Naive thymus-derived CD8-positive, alpha-beta T cell (primary cell): ENCODE data around the gene DCXR. TPM values are rescaled to one million over a fixed set of nuclear protein-coding genes. Genes with fewer than 3 reads are reported as not detected.

Experiments used
- ATAC-seq, 2 donors: fragments of 150-1000 bp; cut with Tn5 transposase in 1 of 2; sonication (Bioruptor Pico), chemical (Tn5 transposase) in 1 of 2; 1 replicate in 1 of 2; 2 replicates in 1 of 2; pipeline ENCODE4 v1.10.0; 2021; ENCODE audit warnings: mild to moderate bottlenecking in 2 of 2, moderate library complexity in 2 of 2
- POLR2A ChIA-PET: fragments of 350-600 bp; sonication (Branson Sonifier 250); formaldehyde crosslinking; loops from one replicate; lab custom pipeline; 2021; ENCODE audit warnings: antibody characterized with exemption; lab: Charles Lee
- DNase-seq, 10 donors: peaks; one replicate each; pipeline versions ENCODE4 v3.0.0 to v3.0.0-alpha.2; 2020 to 2022
- H3K27ac Mint-ChIP-seq, 10 donors: one replicate each; pipeline ENCODE4 v1.8.0; 2020 to 2022; ENCODE audit warnings: mild to moderate bottlenecking in 10 of 10, mixed read lengths in 10 of 10, moderate library complexity in 4 of 10, inconsistent platforms in 1 of 10
- H3K27me3 Mint-ChIP-seq, 5 donors: one replicate each; pipeline ENCODE4 v1.8.0; 2021 to 2022; ENCODE audit warnings: mixed read lengths in 5 of 5
- H3K36me3 Mint-ChIP-seq, 3 donors: one replicate each; pipeline ENCODE4 v1.8.0; 2020 to 2022; ENCODE audit warnings: mixed read lengths in 3 of 3, mild to moderate bottlenecking in 2 of 3, inconsistent platforms in 1 of 3
- H3K4me1 Mint-ChIP-seq, 4 donors: one replicate each; pipeline ENCODE4 v1.8.0; 2021 to 2022; ENCODE audit warnings: mixed read lengths in 4 of 4
- H3K4me3 Mint-ChIP-seq, 10 donors: one replicate each; pipeline ENCODE4 v1.8.0; 2020 to 2022; ENCODE audit warnings: mild to moderate bottlenecking in 10 of 10, mixed read lengths in 10 of 10, moderate library complexity in 6 of 10, inconsistent platforms in 1 of 10
- H3K9me3 Mint-ChIP-seq, 9 donors: one replicate each; pipeline ENCODE4 v1.8.0; 2020 to 2022; ENCODE audit warnings: mixed read lengths in 9 of 9, mild to moderate bottlenecking in 3 of 9, inconsistent platforms in 1 of 9, moderate library complexity in 1 of 9
- polyA plus RNA-seq, 3 donors: library from polyadenylated mRNA; unstranded; fragments of 300-500 nt; fragmentation: Illumina TruSeq; gene quantifications; one replicate each; pipeline ENCODE4 v1.2.3, GENCODE V29; 2021
- total RNA-seq, 8 experiments: library from RNA in 2 of 8; stranded (reverse) in 2 of 8; gene quantifications; one replicate each; pipeline ENCODE4 v1.2.3 and lab custom pipeline; 2021 to 2026

DCXR gene
- total and polyA plus RNA-seq, 5 experiments from 2014 or later: 72.5 to 185 (median 113) TPM

GRCh38 chr17:82033359-82034085 lies 4.0 kb downstream of the DCXR start:
- Mint-ChIP-seq H3K27ac (no peak overlapping the region), H3K4me1 (peaks cover 12 to 36% (median 31%) of the 10 kb centered on the region in 4 donors), H3K27me3 (no peaks in the 10 kb centered on the region), H3K9me3 (no peaks in the 10 kb centered on the region), H3K4me3 (peak overlapping the region in 3 of 10 donors; percentile 65 to 67 (median 65)), H3K36me3 (peaks cover 0 to 4% (median 3%) of the 10 kb centered on the region in 3 donors)
- no peak for DNase-seq
- ATAC-seq: no peak
- POLR2A ChIA-PET: interaction anchor here (1.5 kb wide), 1 partner anchor 66 kb away, joined by 4 read pairs; no protein-coding TSS in a partner anchor

DNA sequence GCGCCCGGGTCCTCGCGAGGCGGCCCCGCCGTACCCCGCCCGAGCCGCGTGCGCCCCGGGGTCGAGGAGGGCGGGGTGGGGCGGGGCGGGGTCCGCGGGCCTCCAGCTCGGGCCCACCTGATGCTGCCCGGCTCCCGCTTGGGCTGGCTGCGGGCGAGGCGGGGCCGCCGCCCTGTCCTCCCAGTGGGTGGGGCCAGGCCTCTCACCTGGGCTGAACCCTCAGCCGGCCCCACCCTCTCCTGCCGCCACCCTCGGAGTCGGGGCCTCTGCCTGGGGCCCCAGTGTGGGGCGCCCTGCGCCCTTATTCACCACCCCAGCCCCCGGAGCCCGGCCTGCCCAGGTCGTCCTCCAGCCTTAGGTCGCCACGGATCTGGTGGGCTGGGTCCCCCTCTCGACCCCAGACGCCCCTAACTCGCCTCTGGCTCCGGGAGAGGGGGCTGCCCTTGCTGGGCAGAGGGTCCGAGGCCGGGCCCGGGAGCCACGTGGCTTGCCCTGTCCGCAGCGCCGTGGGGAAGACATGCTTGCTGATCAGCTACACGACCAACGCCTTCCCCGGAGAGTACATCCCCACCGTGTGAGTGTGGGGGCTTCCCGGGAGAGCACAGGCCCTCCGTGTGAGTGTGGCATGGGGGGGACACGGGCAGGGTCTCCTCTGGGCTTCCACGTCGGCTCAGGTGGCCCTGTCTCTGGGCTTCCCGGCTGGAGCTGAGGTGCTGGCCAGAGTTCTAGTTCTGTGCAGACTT lies 5.4 kb downstream of the DCXR start:
- H3K4me3 Mint-ChIP-seq: peak overlapping the region in 8 of 10 donors; percentile 36 to 74 (median 56)
- DNase-seq: peak in 2 of 10 donors; percentile 30 to 37
- POLR2A ChIA-PET: interaction anchor here (1.5 kb wide), 1 partner anchor 65 kb away, joined by 4 read pairs; no protein-coding TSS in a partner anchor
- H3K4me1 Mint-ChIP-seq: peaks cover 7 to 26% (median 24%) of the 10 kb centered on the region in 4 donors
- H3K9me3 Mint-ChIP-seq: no peaks in the 10 kb centered on the region
- H3K27me3 Mint-ChIP-seq: no peaks in the 10 kb centered on the region
- no peak overlapping the region for H3K27ac Mint-ChIP-seq
- peaks cover 0 to 4% (median 3%) of the 10 kb centered on the region in 3 donors for H3K36me3 Mint-ChIP-seq
- peak; percentile 15 to 41 for ATAC-seq

DNA sequence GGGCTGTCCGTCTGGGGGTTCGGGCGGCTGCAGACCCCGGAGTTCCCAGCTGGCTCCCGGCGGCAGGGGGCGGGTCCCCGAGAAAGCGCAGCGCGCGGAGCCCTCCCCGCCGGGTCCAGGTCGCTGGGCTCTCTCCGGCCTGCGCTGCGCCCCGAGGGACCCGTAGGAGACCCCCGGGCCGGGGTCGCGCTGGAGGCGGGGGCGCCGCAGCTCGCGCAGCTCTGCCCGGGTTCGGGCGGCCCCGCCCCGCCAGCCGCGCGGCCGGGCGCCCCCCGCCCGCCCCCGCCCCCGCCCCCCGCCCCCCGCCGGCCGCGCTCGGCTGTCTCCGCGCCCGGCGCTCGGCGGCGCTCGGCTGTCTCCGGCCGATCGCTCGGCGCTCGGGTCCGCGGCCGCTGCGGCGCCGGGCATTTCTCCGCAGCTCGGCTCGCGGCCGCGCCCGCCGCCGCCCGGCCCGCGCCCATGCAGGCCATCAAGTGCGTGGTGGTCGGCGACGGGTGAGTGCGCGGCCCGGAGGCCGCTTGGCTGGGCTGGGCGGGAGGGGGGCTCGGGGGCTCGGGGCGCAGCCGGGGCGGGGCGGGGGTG lies 6.1 kb downstream of the DCXR start, which contains the start of gene RAC3:
RAC3 (plus strand) TSS at position 376 of the 582 bp plus-strand sequence; CDS start at position 460, 84 bp downstream.
- ATAC-seq (peak; percentile 7 to 26), DNase-seq (no peak)
- Mint-ChIP-seq H3K9me3 (no peaks in the 10 kb centered on the region), H3K36me3 (peaks cover 0 to 4% (median 3%) of the 10 kb centered on the region in 3 donors), H3K4me3 (peak within 1 kb of the TSS; percentile 74 to 94 (median 84)), H3K4me1 (peaks cover 7 to 26% (median 23%) of the 10 kb centered on the region in 4 donors), H3K27me3 (no peaks in the 10 kb centered on the region), H3K27ac (peak within 1 kb of the TSS in 3 of 10 donors; percentile 28 to 77 (median 49))
- POLR2A ChIA-PET: interaction anchor here (1.4 to 2.0 kb wide), 4 partner anchors 66 to 121 kb away, joined by 7 to 9 read pairs (median 7); partner anchors contain the start of gene FASN

DNA sequence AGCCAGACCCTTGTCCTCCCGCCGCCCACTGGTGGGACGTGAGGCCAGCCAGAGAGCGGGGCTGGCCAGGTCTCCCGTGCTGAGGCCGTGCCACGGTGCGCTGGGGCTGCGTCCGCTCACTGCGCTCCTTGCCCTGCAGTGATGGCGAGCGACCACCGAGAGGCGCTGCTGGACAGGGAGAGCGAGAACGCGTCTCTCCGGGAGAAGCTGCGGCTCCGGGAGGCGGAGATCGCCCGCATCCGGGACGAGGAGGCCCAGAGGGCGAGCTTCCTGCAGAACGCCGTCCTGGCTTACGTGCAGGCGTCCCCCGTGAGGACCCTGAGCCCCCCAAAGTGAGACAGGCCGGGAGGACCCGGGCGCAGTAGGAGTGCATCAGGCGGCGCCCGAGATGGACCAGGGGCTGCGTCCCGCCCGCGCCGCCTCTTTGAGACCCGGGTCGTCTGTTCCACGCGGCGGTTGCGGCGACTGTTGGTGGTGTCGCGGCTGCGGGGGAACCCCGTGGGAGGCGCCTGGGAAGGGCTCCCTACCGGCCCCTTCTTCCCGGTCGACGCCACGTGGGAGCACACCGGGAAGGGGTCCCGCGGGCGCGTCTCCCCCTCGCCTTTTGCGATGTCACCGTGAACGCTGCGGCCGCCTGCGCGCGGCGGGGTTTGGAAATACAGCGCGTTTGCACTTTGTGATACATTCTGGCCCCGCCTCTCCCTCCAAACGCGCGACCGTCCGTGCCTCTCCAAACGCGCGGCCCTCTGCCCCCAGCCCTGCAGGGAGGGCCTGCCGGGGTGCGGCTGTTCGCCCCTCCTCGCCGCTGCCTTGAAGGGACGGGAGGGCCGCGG lies 6.8 kb downstream of the DCXR start:
- peak overlapping the region; percentile 74 to 94 (median 84) for H3K4me3 Mint-ChIP-seq
- peaks cover 10 to 19% (median 17%) of the 10 kb centered on the region in 4 donors for H3K4me1 Mint-ChIP-seq
- peak overlapping the region in 3 of 10 donors; percentile 28 to 77 (median 49) for H3K27ac Mint-ChIP-seq

DNA sequence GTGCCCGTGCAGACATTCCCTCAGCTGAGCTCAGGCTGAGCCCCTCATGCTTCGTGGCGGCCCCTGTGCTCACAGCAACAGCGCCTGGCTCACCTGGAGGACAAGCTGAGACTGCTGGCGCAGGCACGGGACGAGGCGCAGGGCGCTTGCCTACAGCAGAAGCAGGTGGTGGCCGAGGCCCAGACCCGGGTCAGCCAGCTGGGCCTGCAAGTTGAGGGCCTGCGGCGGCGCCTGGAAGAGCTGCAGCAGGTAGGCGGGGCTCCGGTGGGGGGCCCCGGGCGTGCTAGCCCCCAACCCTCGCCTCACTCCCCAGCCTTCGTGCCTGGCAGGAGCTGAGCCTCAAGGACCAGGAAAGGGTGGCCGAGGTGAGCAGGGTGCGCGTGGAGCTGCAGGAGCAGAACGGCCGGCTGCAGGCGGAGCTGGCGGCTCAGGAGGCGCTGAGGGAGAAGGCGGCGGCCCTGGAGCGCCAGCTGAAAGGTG lies 7.5 kb downstream of the DCXR start:
- peak in 1 of 10 donors; percentile 33 for DNase-seq
- peak in 1 of 2 donors; percentile 2 for ATAC-seq
- POLR2A ChIA-PET: interaction anchor here (0.5 to 2.0 kb wide), 15 partner anchors 13 to 581 kb away, joined by 3 to 9 read pairs (median 3); partner anchors contain the start of genes CD7, DUS1L and FASN
- Mint-ChIP-seq H3K4me1 (peaks cover 10 to 13% (median 11%) of the 10 kb centered on the region in 4 donors), H3K4me3 (peak overlapping the region in 3 of 10 donors; percentile 47 to 88 (median 59)), H3K27me3 (no peaks in the 10 kb centered on the region), H3K9me3 (no peaks in the 10 kb centered on the region), H3K36me3 (peaks cover 0 to under 1% (median 0%) of the 10 kb centered on the region in 3 donors), H3K27ac (no peak overlapping the region)

More for the DNA sequence above, 6.8 kb downstream of the DCXR start:
- no peaks in the 10 kb centered on the region for H3K9me3 Mint-ChIP-seq
- H3K27me3 Mint-ChIP-seq: no peaks in the 10 kb centered on the region
- peak; percentile 65 to 87 (median 80) for DNase-seq
- ATAC-seq: peak; percentile 80 to 85
- peaks cover 0 to 4% (median 3%) of the 10 kb centered on the region in 3 donors for H3K36me3 Mint-ChIP-seq
- POLR2A ChIA-PET: interaction anchor here (0.5 to 2.0 kb wide), 16 partner anchors 12 to 580 kb away, joined by 3 to 9 read pairs (median 3); partner anchors contain the start of genes CD7, DUS1L and FASN

DNA sequence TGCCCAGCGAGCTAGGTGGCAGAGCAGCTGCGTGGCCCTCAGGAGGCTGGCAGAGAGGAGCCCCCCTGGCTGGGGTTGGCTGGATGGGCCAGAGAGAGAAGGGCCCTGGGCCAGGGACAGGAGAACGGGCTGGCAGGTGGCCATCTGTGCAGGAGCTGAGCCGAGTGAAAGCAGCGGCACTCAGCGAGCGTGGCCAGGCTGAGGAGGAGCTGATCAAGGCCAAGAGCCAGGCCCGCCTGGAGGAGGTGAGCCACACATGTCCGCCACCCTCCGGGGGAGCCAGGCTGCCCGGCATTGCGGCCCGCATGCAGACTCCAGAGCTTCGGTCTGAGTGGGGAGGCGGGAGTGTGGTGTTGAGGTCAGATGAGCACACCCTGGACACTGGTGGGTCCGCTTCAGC lies 8.1 kb downstream of the DCXR start:
- Mint-ChIP-seq H3K4me1 (peaks cover 9 to 13% (median 10%) of the 10 kb centered on the region in 4 donors), H3K36me3 (no peaks in the 10 kb centered on the region), H3K27me3 (no peaks in the 10 kb centered on the region), H3K4me3 (peak overlapping the region in 9 of 10 donors; percentile 10 to 77 (median 59)), H3K9me3 (no peaks in the 10 kb centered on the region), H3K27ac (peak overlapping the region in 1 of 10 donors; percentile 36)
- DNase-seq (no peak), ATAC-seq (no peak)
- POLR2A ChIA-PET: interaction anchor here (1.2 kb wide), 1 partner anchor 125 kb away, joined by 3 read pairs; no protein-coding TSS in a partner anchor

DNA sequence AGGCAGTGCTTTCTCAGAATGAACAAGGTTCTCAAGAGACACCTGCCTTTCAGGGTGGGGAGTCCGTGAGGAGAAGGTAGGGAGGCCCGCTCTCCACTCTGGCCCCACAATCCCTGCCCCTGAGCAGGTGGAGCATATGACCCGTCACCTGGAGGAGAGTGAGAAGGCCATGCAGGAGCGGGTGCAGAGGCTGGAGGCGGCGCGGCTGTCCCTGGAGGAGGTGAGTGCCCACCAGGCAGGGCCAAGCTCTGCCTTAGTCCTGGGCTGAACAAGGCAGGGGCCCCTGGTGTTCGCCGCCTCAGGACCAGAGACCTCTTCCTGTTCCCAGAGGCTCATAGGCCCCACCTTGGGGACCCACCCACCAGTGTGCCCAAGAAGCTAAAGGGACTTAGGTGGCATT lies 8.5 kb downstream of the DCXR start:
- Mint-ChIP-seq H3K27ac (no peak overlapping the region), H3K4me1 (peaks cover 9 to 15% (median 11%) of the 10 kb centered on the region in 4 donors), H3K27me3 (no peaks in the 10 kb centered on the region), H3K9me3 (no peaks in the 10 kb centered on the region), H3K36me3 (no peaks in the 10 kb centered on the region), H3K4me3 (peak overlapping the region in 3 of 10 donors; percentile 10 to 77 (median 59))
- DNase-seq (no peak), ATAC-seq (no peak)
- POLR2A ChIA-PET: interaction anchor here (1.3 kb wide), 1 partner anchor 61 kb away, joined by 4 read pairs; no protein-coding TSS in a partner anchor

GRCh38 chr17:82028246-82028645 lies 9.3 kb downstream of the DCXR start:
- POLR2A ChIA-PET: interaction anchor here (0.7 to 1.3 kb wide), 2 partner anchors 60 to 127 kb away, joined by 3 to 4 read pairs; no protein-coding TSS in a partner anchor
- no peaks in the 10 kb centered on the region for H3K9me3 Mint-ChIP-seq
- DNase-seq: no peak

GRCh38 chr17:82025401-82026107 lies 11.9 kb downstream of the DCXR start:
- Mint-ChIP-seq H3K27ac (peak overlapping the region in 1 of 10 donors; percentile 20), H3K4me1 (peaks cover 15 to 33% (median 30%) of the 10 kb centered on the region in 4 donors), H3K9me3 (no peaks in the 10 kb centered on the region), H3K27me3 (no peaks in the 10 kb centered on the region), H3K4me3 (peak overlapping the region in 3 of 10 donors; percentile 27 to 65 (median 57)), H3K36me3 (no peaks in the 10 kb centered on the region)
- ATAC-seq (no peak), DNase-seq (no peak)
- POLR2A ChIA-PET: interaction anchor here (1.2 to 6.0 kb wide), 2 partner anchors 12 to 66 kb away, joined by 3 to 22 read pairs; partner anchors contain the start of gene DCXR

More at GRCh38 chr17:82028246-82028645, 9.3 kb downstream of the DCXR start:
- no peak for ATAC-seq
- Mint-ChIP-seq H3K27ac (no peak overlapping the region), H3K4me3 (peak overlapping the region in 1 of 10 donors; percentile 6), H3K4me1 (peaks cover 10 to 20% (median 15%) of the 10 kb centered on the region in 4 donors), H3K27me3 (no peaks in the 10 kb centered on the region), H3K36me3 (no peaks in the 10 kb centered on the region)

GRCh38 chr17:82024859-82025258 lies 12.6 kb downstream of the DCXR start:
- POLR2A ChIA-PET: interaction anchor here (3.0 to 6.0 kb wide), 2 partner anchors 13 to 102 kb away, joined by 13 to 22 read pairs; partner anchors contain the start of gene DCXR
- Mint-ChIP-seq H3K9me3 (no peaks in the 10 kb centered on the region), H3K4me3 (peak overlapping the region in 1 of 10 donors; percentile 4), H3K4me1 (peaks cover 14 to 36% (median 29%) of the 10 kb centered on the region in 4 donors), H3K27me3 (no peaks in the 10 kb centered on the region), H3K27ac (no peak overlapping the region), H3K36me3 (no peaks in the 10 kb centered on the region)
- ATAC-seq (no peak), DNase-seq (no peak)
